ENCODE results near the gene ILRUN.
"Not testable (repeated sequence)": the region's sequence is repeated elsewhere in the genome, so short reads cannot be mapped to it uniquely, and the experiment has no call there.

ILRUN gene

DNA sequence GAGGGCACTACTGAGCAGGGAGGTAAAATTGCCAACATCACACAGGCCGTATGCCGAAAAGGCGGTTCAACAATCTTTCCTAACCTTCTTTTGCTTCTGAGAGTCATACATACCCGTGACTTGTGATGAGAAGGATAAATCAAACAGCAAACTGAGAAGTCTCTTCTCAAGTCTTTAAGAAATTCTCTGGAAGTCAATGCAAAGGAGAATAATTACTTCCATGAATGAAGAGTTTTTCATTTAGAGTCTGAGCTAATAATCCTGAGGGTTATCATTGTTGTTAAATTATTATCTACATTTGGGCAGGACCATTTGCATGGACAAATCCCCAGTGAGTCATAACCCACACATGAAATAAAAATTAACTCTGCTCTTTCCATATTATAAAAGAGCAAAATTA lies 22.4 kb upstream of the ILRUN start:
- TF ChIP-seq, protein P1, sequence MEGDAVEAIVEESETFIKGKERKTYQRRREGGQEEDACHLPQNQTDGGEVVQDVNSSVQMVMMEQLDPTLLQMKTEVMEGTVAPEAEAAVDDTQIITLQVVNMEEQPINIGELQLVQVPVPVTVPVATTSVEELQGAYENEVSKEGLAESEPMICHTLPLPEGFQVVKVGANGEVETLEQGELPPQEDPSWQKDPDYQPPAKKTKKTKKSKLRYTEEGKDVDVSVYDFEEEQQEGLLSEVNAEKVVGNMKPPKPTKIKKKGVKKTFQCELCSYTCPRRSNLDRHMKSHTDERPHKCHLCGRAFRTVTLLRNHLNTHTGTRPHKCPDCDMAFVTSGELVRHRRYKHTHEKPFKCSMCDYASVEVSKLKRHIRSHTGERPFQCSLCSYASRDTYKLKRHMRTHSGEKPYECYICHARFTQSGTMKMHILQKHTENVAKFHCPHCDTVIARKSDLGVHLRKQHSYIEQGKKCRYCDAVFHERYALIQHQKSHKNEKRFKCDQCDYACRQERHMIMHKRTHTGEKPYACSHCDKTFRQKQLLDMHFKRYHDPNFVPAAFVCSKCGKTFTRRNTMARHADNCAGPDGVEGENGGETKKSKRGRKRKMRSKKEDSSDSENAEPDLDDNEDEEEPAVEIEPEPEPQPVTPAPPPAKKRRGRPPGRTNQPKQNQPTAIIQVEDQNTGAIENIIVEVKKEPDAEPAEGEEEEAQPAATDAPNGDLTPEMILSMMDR (conservative IDR thresholded peaks at IDR 0.05; ENCODE audit: low read depth, low read length), result no peak
- Histone ChIP-seq H3K79me2 (ENCODE audit: insufficient read depth, low read depth) (no peaks in the 10 kb centered on the region), H3K27me3 (ENCODE audit: insufficient read depth, low read depth) (no peaks in the 10 kb centered on the region), H3K36me3 (ENCODE audit: insufficient read depth) (no peaks in the 10 kb centered on the region), H3K4me1 (ENCODE audit: low read depth, poor library complexity, severe bottlenecking) (peaks cover 7% of the 10 kb centered on the region), H3K4me3 (IDR thresholded peaks at IDR 0.05; ENCODE audit: insufficient read depth, low read depth, low read length) (no peak overlapping the region), H3K27ac (no peak overlapping the region), H2AFZ (ENCODE audit: low read depth) (no peak overlapping the region), H3K4me2 (no peak overlapping the region), H3K9ac (no peak overlapping the region), H4K20me1 (ENCODE audit: insufficient read depth) (no peaks in the 10 kb centered on the region)

DNA sequence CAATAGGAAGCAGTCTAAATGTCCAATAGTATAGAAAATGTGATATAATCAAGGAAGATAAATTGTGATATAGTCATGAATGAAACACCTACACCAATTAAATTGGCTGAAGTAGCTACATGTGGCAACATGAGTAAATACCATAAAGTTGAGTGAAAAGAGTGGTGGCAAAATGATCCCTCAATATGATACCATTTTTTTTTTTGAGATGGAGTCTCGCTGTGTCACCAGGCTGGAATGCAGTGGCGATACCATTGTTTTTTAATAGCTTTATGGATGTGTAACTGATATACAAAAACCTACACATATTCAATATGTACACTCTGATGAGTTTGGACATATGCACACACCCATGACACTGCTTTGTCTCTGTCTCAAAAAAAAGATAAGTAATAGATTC lies 20.9 kb upstream of the ILRUN start:
- Histone ChIP-seq H3K79me2 (ENCODE audit: insufficient read depth, low read depth) (no peaks in the 10 kb centered on the region), H4K20me1 (ENCODE audit: insufficient read depth) (no peaks in the 10 kb centered on the region), H2AFZ (ENCODE audit: low read depth) (no peak overlapping the region), H3K4me2 (no peak overlapping the region), H3K27me3 (ENCODE audit: insufficient read depth, low read depth) (no peaks in the 10 kb centered on the region), H3K9ac (no peak overlapping the region), H3K27ac (no peak overlapping the region), H3K4me1 (ENCODE audit: low read depth, poor library complexity, severe bottlenecking) (no peaks in the 10 kb centered on the region), H3K36me3 (ENCODE audit: insufficient read depth) (no peaks in the 10 kb centered on the region), H3K4me3 (IDR thresholded peaks at IDR 0.05; ENCODE audit: insufficient read depth, low read depth, low read length) (no peak overlapping the region)
- TF ChIP-seq, protein P1 (conservative IDR thresholded peaks at IDR 0.05; ENCODE audit: low read depth, low read length), result no peak

DNA sequence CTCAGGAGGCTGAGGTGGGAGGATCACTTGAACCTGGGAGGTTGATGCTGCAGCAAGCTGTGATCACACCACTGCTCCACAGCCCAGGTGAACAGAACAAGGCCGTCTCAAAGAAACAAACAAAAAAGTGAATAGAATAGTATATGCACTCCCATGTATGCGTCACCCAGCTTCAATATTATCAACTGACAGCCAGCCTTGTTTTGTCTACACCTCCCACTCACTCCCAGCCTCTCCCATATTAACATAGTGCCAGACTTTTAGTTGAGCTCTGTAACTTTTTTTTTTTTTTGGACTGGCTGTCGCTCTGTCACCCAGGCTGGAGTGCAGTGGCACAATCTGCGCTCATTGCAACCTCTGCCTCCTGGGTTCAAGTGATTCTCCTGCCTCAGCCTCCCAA lies 18.1 kb upstream of the ILRUN start:
- Histone ChIP-seq H3K36me3 (ENCODE audit: insufficient read depth) (no peaks in the 10 kb centered on the region), H3K4me1 (ENCODE audit: low read depth, poor library complexity, severe bottlenecking) (no peaks in the 10 kb centered on the region), H2AFZ (ENCODE audit: low read depth) (no peak overlapping the region), H3K27me3 (ENCODE audit: insufficient read depth, low read depth) (no peaks in the 10 kb centered on the region), H3K9ac (no peak overlapping the region), H3K79me2 (ENCODE audit: insufficient read depth, low read depth) (no peaks in the 10 kb centered on the region), H3K27ac (no peak overlapping the region), H3K4me2 (no peak overlapping the region), H3K4me3 (IDR thresholded peaks at IDR 0.05; ENCODE audit: insufficient read depth, low read depth, low read length) (no peak overlapping the region), H4K20me1 (ENCODE audit: insufficient read depth) (no peaks in the 10 kb centered on the region)
- TF ChIP-seq, protein P1 (conservative IDR thresholded peaks at IDR 0.05; ENCODE audit: low read depth, low read length), result no peak

DNA sequence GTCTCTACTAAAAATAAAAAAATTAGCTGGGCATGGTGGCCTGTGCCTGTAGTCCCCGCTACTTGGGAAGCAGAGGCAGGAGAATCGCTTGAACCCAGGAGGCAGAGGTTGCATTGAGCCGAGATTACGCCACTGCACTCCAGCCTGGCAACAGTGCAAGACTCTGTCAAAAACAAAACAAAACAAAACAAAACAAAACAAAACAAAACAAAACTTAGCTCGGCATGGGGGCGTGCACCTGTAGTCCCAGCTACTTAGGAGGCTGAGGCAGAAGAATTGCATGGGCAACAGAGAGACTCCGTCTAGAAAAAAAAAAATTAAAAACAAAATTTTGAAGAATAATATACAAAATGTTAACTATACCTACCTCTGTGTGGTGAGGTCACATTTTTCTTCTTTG lies 16.3 kb upstream of the ILRUN start:
- H3K79me2 ChIP-seq (ENCODE audit: insufficient read depth, low read depth); H3K27ac ChIP-seq; H3K9ac ChIP-seq; H3K4me3 ChIP-seq (IDR thresholded peaks at IDR 0.05; ENCODE audit: insufficient read depth, low read depth, low read length); H2AFZ ChIP-seq (ENCODE audit: low read depth); H4K20me1 ChIP-seq (ENCODE audit: insufficient read depth); H3K27me3 ChIP-seq (ENCODE audit: insufficient read depth, low read depth); H3K36me3 ChIP-seq (ENCODE audit: insufficient read depth); H3K4me2 ChIP-seq; H3K4me1 ChIP-seq (ENCODE audit: low read depth, poor library complexity, severe bottlenecking): not testable (repeated sequence)

DNA sequence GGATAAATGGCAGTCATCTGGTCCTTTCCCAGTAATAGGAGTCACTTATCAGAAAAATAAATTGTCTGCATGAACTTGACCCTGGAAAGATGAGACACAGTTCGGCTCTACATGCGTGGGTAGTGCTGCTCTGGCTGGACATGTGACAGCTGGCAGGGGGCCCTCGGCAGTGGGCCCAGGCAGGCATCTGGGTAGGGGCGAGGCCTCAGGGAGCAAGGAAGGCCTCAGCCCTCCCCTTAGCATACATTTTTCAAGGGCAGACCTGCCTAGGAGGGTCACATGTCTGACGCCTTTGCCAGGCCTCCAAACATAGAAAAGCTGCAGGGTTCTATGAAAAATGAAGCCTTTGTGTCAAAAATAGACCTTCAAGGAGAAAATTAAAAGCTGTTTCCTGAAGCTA lies 12.8 kb upstream of the ILRUN start:
- Histone ChIP-seq H2AFZ (ENCODE audit: low read depth) (no peak overlapping the region), H3K27me3 (ENCODE audit: insufficient read depth, low read depth) (no peaks in the 10 kb centered on the region), H3K4me1 (ENCODE audit: low read depth, poor library complexity, severe bottlenecking) (no peaks in the 10 kb centered on the region), H3K9ac (no peak overlapping the region), H3K36me3 (ENCODE audit: insufficient read depth) (no peaks in the 10 kb centered on the region), H3K4me3 (IDR thresholded peaks at IDR 0.05; ENCODE audit: insufficient read depth, low read depth, low read length) (no peak overlapping the region), H4K20me1 (ENCODE audit: insufficient read depth) (no peaks in the 10 kb centered on the region), H3K79me2 (ENCODE audit: insufficient read depth, low read depth) (no peaks in the 10 kb centered on the region), H3K4me2 (no peak overlapping the region), H3K27ac (no peak overlapping the region)
- TF ChIP-seq, protein P1 (conservative IDR thresholded peaks at IDR 0.05; ENCODE audit: low read depth, low read length), result no peak

Data from KMS-11 (cell line).